SK-N-DZ (cell line): Measurements from ENCODE around the gene CAV2.

Source experiments
- DNase-seq: peaks from one replicate; pipeline ENCODE4 v3.0.0-alpha.2; 2015; ENCODE audit warnings: low spot score

Gene CAV2

GRCh38 chr7:116495736-116496135 lies 3.8 kb upstream of the CAV2 start:
- no peak for DNase-seq

GRCh38 chr7:116496653-116497052 lies 2.9 kb upstream of the CAV2 start:
- DNase-seq: no peak

- DNase-seq: no peak
Observed at GRCh38 chr7:116497708-116498107, 1.8 kb upstream of the CAV2 start.

GRCh38 chr7:116500078-116500853 lies 728 bp downstream of the CAV2 start:
- no peak for DNase-seq

GRCh38 chr7:116501425-116502167 lies 2.1 kb downstream of the CAV2 start:
- DNase-seq: no peak

- no peak for DNase-seq
Observed at GRCh38 chr7:116502201-116503096, 2.9 kb downstream of the CAV2 start.

GRCh38 chr7:116503835-116504234 lies 4.3 kb downstream of the CAV2 start:
- DNase-seq: no peak

- no peak for DNase-seq
Observed at GRCh38 chr7:116505278-116505677, 5.7 kb downstream of the CAV2 start.

GRCh38 chr7:116505823-116506222 lies 6.3 kb downstream of the CAV2 start:
- DNase-seq: no peak

GRCh38 chr7:116509982-116510579 lies 10.5 kb downstream of the CAV2 start:
- no peak for DNase-seq

GRCh38 chr7:116510795-116511194 lies 11.3 kb downstream of the CAV2 start:
- DNase-seq: no peak

- no peak for DNase-seq
Observed at GRCh38 chr7:116511552-116512519, 12.3 kb downstream of the CAV2 start.

- no peak for DNase-seq
Observed at GRCh38 chr7:116512520-116513188, 13.1 kb downstream of the CAV2 start.

- DNase-seq: no peak
Observed at GRCh38 chr7:116515584-116515983, 16.0 kb downstream of the CAV2 start.

- no peak for DNase-seq
Observed at GRCh38 chr7:116516324-116516723, 16.8 kb downstream of the CAV2 start.

GRCh38 chr7:116517626-116518025 lies 18.1 kb downstream of the CAV2 start:
- DNase-seq: no peak

- no peak for DNase-seq
Observed at GRCh38 chr7:116518961-116519360, 19.4 kb downstream of the CAV2 start.

- DNase-seq: no peak
Observed at GRCh38 chr7:116521046-116521664, 21.6 kb downstream of the CAV2 start.

- no peak for DNase-seq
Observed at GRCh38 chr7:116522247-116522646, 22.7 kb downstream of the CAV2 start.
